SK-N-MC (cell line): ENCODE results near the gene KIRREL2.

Experiments used
- EZH2 ChIP-seq: fragments of 200-600 bp; sonication (generic); IDR thresholded peaks from one replicate; pipeline ENCODE4 v1.6.1; 2017; ENCODE audit warnings: antibody characterized with exemption
- FOXP2 ChIP-seq: optimal IDR thresholded peaks from 2 replicates; pipeline ENCODE3; 2011; ENCODE audit warnings: mild to moderate bottlenecking, moderate library complexity; ENCODE audit not compliant: insufficient read depth; ENCODE audit errors: extremely low read length, control extremely low read depth
- POLR2AphosphoS5 ChIP-seq: IDR thresholded peaks from 2 replicates; pipeline ENCODE4 v1.6.1; 2012; ENCODE audit warnings: mild to moderate bottlenecking, low read depth, low read length, borderline replicate concordance

- TF ChIP-seq EZH2 = no peak
- TF ChIP-seq POLR2AphosphoS5 = no peak
- TF ChIP-seq FOXP2 = no peak
Measured at GRCh38 chr19:35852029-35852780, 4.5 kb upstream of the KIRREL2 start, which contains the start of gene NPHS1.
